Osteoblast (primary cell): Measurements from ENCODE around the gene OR56A1. TPM values are rescaled to one million over a fixed set of nuclear protein-coding genes. Genes with fewer than 3 reads are reported as not detected.

ENCODE experiments used
- DNase-seq: peaks from one replicate; pipeline ENCODE4 v3.0.0; 2011; ENCODE audit warnings: low spot score, mixed read lengths; ENCODE audit not compliant: insufficient read length; ENCODE audit errors: missing footprints
- H2AFZ ChIP-seq: 2 replicates; pipeline ENCODE4 v1.6.0; 2011; ENCODE audit warnings: mild to moderate bottlenecking, low read length
- H3K27ac ChIP-seq: 2 replicates; pipeline ENCODE4 v1.5.1; 2011; ENCODE audit warnings: mild to moderate bottlenecking, low read depth, low read length, moderate library complexity
- H3K27me3 ChIP-seq: 2 replicates; pipeline ENCODE4 v1.6.0; 2012; ENCODE audit warnings: mild to moderate bottlenecking, control low read depth, inconsistent platforms, low read length, moderate library complexity; ENCODE audit not compliant: insufficient read depth
- H3K36me3 ChIP-seq: 2 replicates; pipeline ENCODE4 v1.5.1; 2011; ENCODE audit warnings: mild to moderate bottlenecking, low read length, control low read depth, moderate library complexity; ENCODE audit not compliant: insufficient read depth
- H3K4me1 ChIP-seq: 2 replicates; pipeline ENCODE4 v1.5.1; 2011; ENCODE audit warnings: mild to moderate bottlenecking, low read length, control low read depth, moderate library complexity; ENCODE audit not compliant: insufficient read depth
- H3K4me2 ChIP-seq: 2 replicates; pipeline ENCODE4 v1.6.0; 2011; ENCODE audit warnings: mild to moderate bottlenecking, low read length; ENCODE audit not compliant: insufficient read depth
- H3K4me3 ChIP-seq: fragments of 200-600 bp; sonication (generic); 3 replicates; pipeline ENCODE4 v1.5.1; 2012; ENCODE audit warnings: mild to moderate bottlenecking, low read length, inconsistent platforms; ENCODE audit not compliant: insufficient read depth
- H3K79me2 ChIP-seq: 2 replicates; pipeline ENCODE4 v1.6.0; 2012; ENCODE audit warnings: mild to moderate bottlenecking, low read length, control low read depth, inconsistent platforms; ENCODE audit not compliant: insufficient read depth
- H3K9me3 ChIP-seq: 2 replicates; pipeline ENCODE4 v1.5.1; 2011; ENCODE audit warnings: low read depth, low read length, control low read depth
- H4K20me1 ChIP-seq: 2 replicates; pipeline ENCODE4 v1.6.0; 2012; ENCODE audit warnings: mild to moderate bottlenecking, low read length, control low read depth; ENCODE audit not compliant: insufficient read depth
- CTCF ChIP-seq: IDR thresholded peaks from 2 replicates; pipeline ENCODE4 v1.5.1; 2011; ENCODE audit warnings: mild to moderate bottlenecking, low read depth, low read length, moderate library complexity; ENCODE audit errors: extremely low read depth
- total RNA-seq: library from RNA; depleted of rRNA; stranded (reverse); fragments of >200 nt; gene quantifications from 2 replicates; pipeline ENCODE4 v1.2.3, GENCODE V29; 2012

OR56A1 gene
- total RNA-seq, 1 donor, result under 0.01 TPM

DNA sequence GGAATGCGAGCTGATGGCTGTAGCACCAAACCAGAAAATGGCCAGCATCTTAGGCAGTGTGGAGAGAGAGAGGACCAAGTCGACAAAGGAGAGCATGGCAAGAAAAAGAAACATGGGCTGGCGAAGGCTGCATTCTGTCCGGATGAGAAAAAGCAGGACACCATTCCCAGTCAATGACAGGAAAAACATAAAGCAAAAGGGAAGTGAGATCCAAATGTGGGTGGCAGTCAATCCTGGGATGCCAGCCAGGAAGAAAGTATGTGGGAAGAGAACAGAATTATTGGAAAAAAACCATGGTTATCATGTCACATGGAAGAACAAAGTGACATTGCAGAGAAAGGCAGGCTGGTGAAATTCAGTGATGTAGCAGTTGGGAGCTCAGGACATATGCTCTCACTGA, 36.9 kb upstream of the OR56A1 start:
- H3K9me3 ChIP-seq, result no peaks in the 10 kb centered on the region
- no peak overlapping the region for H2AFZ ChIP-seq
- TF ChIP-seq CTCF, result no peak
- H3K27ac ChIP-seq, result no peak overlapping the region
- H3K79me2 ChIP-seq, result no peaks in the 10 kb centered on the region
- H4K20me1 ChIP-seq, result no peaks in the 10 kb centered on the region
- no peak overlapping the region for H3K4me2 ChIP-seq
- DNase-seq, result no peak
- H3K4me1 ChIP-seq, result no peaks in the 10 kb centered on the region
- no peak overlapping the region for H3K4me3 ChIP-seq
- no peaks in the 10 kb centered on the region for H3K27me3 ChIP-seq
- no peaks in the 10 kb centered on the region for H3K36me3 ChIP-seq

DNA sequence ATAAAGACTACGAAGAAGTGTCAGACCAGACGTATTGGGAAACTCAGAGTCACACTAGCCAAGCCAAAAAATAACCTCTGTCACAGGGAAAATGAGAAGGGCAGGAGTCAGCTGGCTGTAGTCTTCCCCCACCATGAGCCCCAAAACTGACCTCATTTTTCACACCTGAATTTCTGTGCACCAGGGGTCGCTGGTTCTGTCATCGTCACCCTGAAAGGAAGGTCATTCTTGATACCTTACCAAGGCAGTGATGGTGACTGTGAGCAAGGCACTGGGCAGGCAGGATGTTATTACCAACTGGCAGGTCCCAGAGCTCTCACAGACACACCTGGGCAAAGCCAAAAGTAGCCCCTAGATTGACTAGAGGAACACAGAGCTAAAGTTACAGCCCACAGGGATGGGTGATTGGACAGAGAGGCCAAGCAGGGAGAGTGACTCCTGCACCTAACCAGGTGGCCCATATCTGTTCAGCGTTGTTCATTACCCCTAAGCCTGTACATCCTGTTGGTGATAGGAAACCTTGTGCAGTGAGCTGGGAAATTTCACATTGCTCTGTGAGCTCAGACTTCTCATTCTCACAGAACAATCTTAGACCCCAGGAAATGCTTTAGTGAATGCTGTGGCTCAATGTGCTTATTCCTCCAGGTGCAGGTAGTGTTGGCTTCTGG, 32.3 kb upstream of the OR56A1 start:
- Histone ChIP-seq H3K27ac (no peak overlapping the region), H2AFZ (no peak overlapping the region), H3K4me2 (no peak overlapping the region)

DNA sequence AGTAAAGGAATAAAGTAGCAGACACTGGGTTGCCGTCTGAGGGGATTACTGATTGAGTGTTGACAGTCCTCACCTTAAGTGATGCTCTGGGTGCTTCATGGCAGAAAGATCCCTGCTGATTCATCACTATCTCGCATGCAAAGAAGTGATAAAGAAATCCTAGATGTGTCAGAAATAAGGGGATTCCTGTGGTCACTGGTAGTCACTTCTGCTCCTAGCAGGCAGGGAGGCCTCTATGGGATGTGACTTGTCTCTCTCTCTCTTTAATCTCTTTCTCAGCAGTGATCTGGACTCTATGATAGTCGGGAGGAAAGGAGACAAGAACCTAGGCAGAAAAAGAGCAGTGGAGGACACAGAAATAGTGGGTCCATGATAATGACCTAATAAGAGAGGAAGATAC, 30.9 kb upstream of the OR56A1 start:
- Histone ChIP-seq H3K9me3 (no peaks in the 10 kb centered on the region), H3K4me3 (no peak overlapping the region), H4K20me1 (no peaks in the 10 kb centered on the region), H3K27me3 (no peaks in the 10 kb centered on the region), H2AFZ (no peak overlapping the region), H3K36me3 (no peaks in the 10 kb centered on the region), H3K4me1 (no peaks in the 10 kb centered on the region), H3K27ac (no peak overlapping the region), H3K79me2 (no peaks in the 10 kb centered on the region), H3K4me2 (no peak overlapping the region)
- no peak for DNase-seq
- no peak for TF ChIP-seq CTCF

More for the DNA sequence above, 32.3 kb upstream of the OR56A1 start:
- DNase-seq, result no peak
- no peak overlapping the region for H3K4me3 ChIP-seq
- no peaks in the 10 kb centered on the region for H3K9me3 ChIP-seq
- H4K20me1 ChIP-seq, result no peaks in the 10 kb centered on the region
- no peak for TF ChIP-seq CTCF
- H3K27me3 ChIP-seq, result no peaks in the 10 kb centered on the region
- no peaks in the 10 kb centered on the region for H3K36me3 ChIP-seq
- H3K79me2 ChIP-seq, result no peaks in the 10 kb centered on the region
- no peaks in the 10 kb centered on the region for H3K4me1 ChIP-seq

DNA sequence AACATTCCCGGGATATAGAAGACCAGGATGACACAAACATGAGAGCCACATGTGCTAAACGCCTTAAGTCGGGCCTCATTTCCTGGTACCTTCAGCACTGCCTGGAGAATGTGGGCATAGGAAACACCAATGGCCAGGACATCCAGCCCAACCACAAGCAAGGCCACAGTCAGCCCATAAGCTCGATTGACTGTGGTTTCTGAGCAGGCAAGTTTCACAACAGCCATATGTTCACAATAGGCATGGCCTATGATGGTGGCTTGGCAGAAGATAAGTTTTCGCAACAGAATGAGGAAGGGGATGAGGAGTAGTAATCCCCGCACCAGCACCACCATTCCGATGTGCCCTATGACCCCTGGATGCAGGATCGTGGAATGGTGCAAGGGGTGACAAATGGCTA, 26.9 kb upstream of the OR56A1 start:
- Histone ChIP-seq H3K4me3 (no peak overlapping the region), H3K27ac (no peak overlapping the region), H3K27me3 (no peaks in the 10 kb centered on the region), H3K4me1 (no peaks in the 10 kb centered on the region), H2AFZ (no peak overlapping the region), H3K9me3 (no peaks in the 10 kb centered on the region), H3K79me2 (no peaks in the 10 kb centered on the region), H3K4me2 (no peak overlapping the region), H3K36me3 (no peaks in the 10 kb centered on the region), H4K20me1 (no peaks in the 10 kb centered on the region)
- no peak for TF ChIP-seq CTCF
- no peak for DNase-seq
